CD4-positive, alpha-beta T cell (primary cell): ENCODE results near the gene RAVER1. TPM values are rescaled to one million over a fixed set of nuclear protein-coding genes. Genes with fewer than 3 reads are reported as not detected.
"Not testable (repeated sequence)": the region's sequence is repeated elsewhere in the genome, so short reads cannot be mapped to it uniquely, and the experiment has no call there.

Experiments
- ATAC-seq: fragments of 200-7000 bp; cut with Tn5 transposase; one replicate; pipeline ENCODE4 v1.10.0; 2022; ENCODE audit warnings: mild to moderate bottlenecking; ENCODE audit not compliant: poor library complexity
- CTCF ChIA-PET: fragments of 350-600 bp; sonication (Branson Sonifier 250); formaldehyde crosslinking; loops from one replicate; lab custom pipeline; 2021; ENCODE audit warnings: antibody characterized with exemption, inconsistent platforms; lab: Charles Lee
- POLR2A ChIA-PET: fragments of 350-600 bp; sonication (Branson Sonifier 250); formaldehyde crosslinking; loops from one replicate; lab custom pipeline; 2021; ENCODE audit warnings: antibody characterized with exemption, inconsistent platforms; lab: Charles Lee
- DNase-seq, 14 experiments: peaks; one replicate each; pipeline ENCODE4 v3.0.0-alpha.2; 2013 to 2020; ENCODE audit warnings: mixed read lengths in 2 of 14
- H3K27ac ChIP-seq, 2 donors: one replicate each; pipeline versions ENCODE4 v1.5.1 to v1.7.0; 2013; ENCODE audit warnings: low read length in 2 of 2, low read depth in 1 of 2, mild to moderate bottlenecking in 1 of 2
- H3K27me3 ChIP-seq, 2 experiments: 1 replicate in 1 of 2; 2 replicates in 1 of 2; pipeline versions ENCODE4 v1.6.1 to v1.7.0; 2013; ENCODE audit warnings: low read length in 2 of 2, control low read depth in 1 of 2, mild to moderate bottlenecking in 1 of 2, moderate library complexity in 1 of 2; ENCODE audit not compliant: insufficient read depth in 2 of 2, control insufficient read depth in 1 of 2
- H3K36me3 ChIP-seq: one replicate; pipeline ENCODE4 v1.6.1; 2013; ENCODE audit warnings: low read length, control low read depth; ENCODE audit not compliant: insufficient read depth
- H3K4me1 ChIP-seq: one replicate; pipeline ENCODE4 v1.6.1; 2013; ENCODE audit warnings: low read length, control low read depth; ENCODE audit not compliant: insufficient read depth
- H3K4me3 ChIP-seq: one replicate; pipeline ENCODE4 v1.5.1; 2013; ENCODE audit warnings: mild to moderate bottlenecking, low read length, moderate library complexity
- H3K9me3 ChIP-seq, 2 experiments: 1 replicate in 1 of 2; 2 replicates in 1 of 2; pipeline versions ENCODE4 v1.6.1 to v1.7.0; 2013; ENCODE audit warnings: low read length in 2 of 2, mild to moderate bottlenecking in 2 of 2, control low read depth in 1 of 2, moderate library complexity in 1 of 2; ENCODE audit not compliant: control insufficient read depth in 1 of 2, insufficient read depth in 1 of 2
- H3K27ac Mint-ChIP-seq: one replicate; pipeline ENCODE4 v1.8.0; 2020; ENCODE audit warnings: mixed read lengths
- H3K27me3 Mint-ChIP-seq: one replicate; pipeline ENCODE4 v1.8.0; 2021; ENCODE audit warnings: mixed read lengths
- H3K36me3 Mint-ChIP-seq: one replicate; pipeline ENCODE4 v1.8.0; 2021; ENCODE audit warnings: low read depth, mixed read lengths
- H3K4me1 Mint-ChIP-seq: one replicate; pipeline ENCODE4 v1.8.0; 2021; ENCODE audit warnings: low read depth, mixed read lengths
- H3K4me3 Mint-ChIP-seq: one replicate; pipeline ENCODE4 v1.8.0; 2020; ENCODE audit warnings: mild to moderate bottlenecking, mixed read lengths
- H3K9me3 Mint-ChIP-seq: one replicate; pipeline ENCODE4 v1.8.0; 2020; ENCODE audit warnings: mixed read lengths
- intact Hi-C, 2 experiments: fragments of 100-400 bp; cut with DNase I in 1 of 2; cut with micrococcal nuclease in 1 of 2; formaldehyde crosslinking; loops; one replicate each; pipeline versions ENCODE4 v1.15.1 to v1.9.0; 2023 to 2025; cut with DNase I, micrococcal nuclease
- total RNA-seq, 174 experiments: library from RNA in 2 of 174; stranded (reverse) in 2 of 174; gene quantifications; one replicate each; pipeline ENCODE4 v1.2.3 and lab custom pipeline; 2021 to 2026
- TF ChIP-seq, protein P1 (sequence below): fragments of 200-600 bp; IDR thresholded peaks from one replicate; pipeline ENCODE4 v1.8.0; 2022; ENCODE audit warnings: antibody characterized with exemption, mild to moderate bottlenecking

The RAVER1 gene
- total RNA-seq, 2 experiments from 2014 or later = 20.5 to 21.3 TPM

DNA sequence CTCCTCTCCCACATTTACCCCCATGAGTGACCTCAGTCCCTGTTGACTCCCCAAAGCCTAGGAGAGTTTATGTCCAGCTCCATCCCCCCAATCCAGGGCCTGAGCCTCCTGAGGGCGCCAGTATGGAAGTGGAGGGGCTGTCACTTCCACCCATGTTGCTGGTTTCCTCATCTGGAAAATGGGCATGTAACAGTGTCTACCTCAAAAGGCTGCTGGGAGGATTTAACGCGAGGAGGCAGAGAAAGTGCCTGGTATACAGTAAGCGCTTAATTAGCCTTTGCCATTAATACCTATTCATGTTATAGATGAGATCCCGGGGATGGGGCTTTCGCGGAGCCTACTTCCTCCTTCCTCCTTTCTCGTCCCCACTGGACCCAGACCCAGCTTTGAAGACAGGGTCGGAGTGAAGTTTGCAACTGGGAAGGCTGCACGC is 46.6 kb upstream of the RAVER1 start:
- DNase-seq (no peak), ATAC-seq (no peak)
- peak overlapping the region; percentile 79 to 81 for H3K27ac ChIP-seq
- no peaks in the 10 kb centered on the region for H3K27me3 ChIP-seq
- H3K4me3 Mint-ChIP-seq = peak overlapping the region; percentile 92
- no peaks in the 10 kb centered on the region for H3K9me3 Mint-ChIP-seq
- peaks cover 25% of the 10 kb centered on the region for H3K4me1 ChIP-seq
- POLR2A ChIA-PET = interaction anchor here (0.6 to 3.7 kb wide), 8 partner anchors 8 to 247 kb away, joined by 3 to 51 read pairs (median 5); partner anchors contain the start of genes ICAM1 and RAVER1
- H3K9me3 ChIP-seq = no peaks in the 10 kb centered on the region
- H3K36me3 ChIP-seq = peaks cover 17% of the 10 kb centered on the region
- H3K4me3 ChIP-seq = peak overlapping the region; percentile 81
- TF ChIP-seq, protein P1, sequence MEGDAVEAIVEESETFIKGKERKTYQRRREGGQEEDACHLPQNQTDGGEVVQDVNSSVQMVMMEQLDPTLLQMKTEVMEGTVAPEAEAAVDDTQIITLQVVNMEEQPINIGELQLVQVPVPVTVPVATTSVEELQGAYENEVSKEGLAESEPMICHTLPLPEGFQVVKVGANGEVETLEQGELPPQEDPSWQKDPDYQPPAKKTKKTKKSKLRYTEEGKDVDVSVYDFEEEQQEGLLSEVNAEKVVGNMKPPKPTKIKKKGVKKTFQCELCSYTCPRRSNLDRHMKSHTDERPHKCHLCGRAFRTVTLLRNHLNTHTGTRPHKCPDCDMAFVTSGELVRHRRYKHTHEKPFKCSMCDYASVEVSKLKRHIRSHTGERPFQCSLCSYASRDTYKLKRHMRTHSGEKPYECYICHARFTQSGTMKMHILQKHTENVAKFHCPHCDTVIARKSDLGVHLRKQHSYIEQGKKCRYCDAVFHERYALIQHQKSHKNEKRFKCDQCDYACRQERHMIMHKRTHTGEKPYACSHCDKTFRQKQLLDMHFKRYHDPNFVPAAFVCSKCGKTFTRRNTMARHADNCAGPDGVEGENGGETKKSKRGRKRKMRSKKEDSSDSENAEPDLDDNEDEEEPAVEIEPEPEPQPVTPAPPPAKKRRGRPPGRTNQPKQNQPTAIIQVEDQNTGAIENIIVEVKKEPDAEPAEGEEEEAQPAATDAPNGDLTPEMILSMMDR = no peak
- peak overlapping the region; percentile 77 for H3K27ac Mint-ChIP-seq
- H3K36me3 Mint-ChIP-seq = peaks cover 33% of the 10 kb centered on the region
- intact Hi-C loops = loop anchor here in 1 of 2 experiments (1.0 to 5.0 kb wide), 2 partner anchors 47 to 63 kb away; partner anchors contain the start of genes FDX2 and RAVER1
- CTCF ChIA-PET = interaction anchor here (0.5 to 2.0 kb wide), 7 partner anchors 9 to 121 kb away, joined by 3 to 12 read pairs (median 8); partner anchors contain the start of gene ICAM1
- no peaks in the 10 kb centered on the region for H3K27me3 Mint-ChIP-seq
- H3K4me1 Mint-ChIP-seq = peaks cover 24% of the 10 kb centered on the region

DNA sequence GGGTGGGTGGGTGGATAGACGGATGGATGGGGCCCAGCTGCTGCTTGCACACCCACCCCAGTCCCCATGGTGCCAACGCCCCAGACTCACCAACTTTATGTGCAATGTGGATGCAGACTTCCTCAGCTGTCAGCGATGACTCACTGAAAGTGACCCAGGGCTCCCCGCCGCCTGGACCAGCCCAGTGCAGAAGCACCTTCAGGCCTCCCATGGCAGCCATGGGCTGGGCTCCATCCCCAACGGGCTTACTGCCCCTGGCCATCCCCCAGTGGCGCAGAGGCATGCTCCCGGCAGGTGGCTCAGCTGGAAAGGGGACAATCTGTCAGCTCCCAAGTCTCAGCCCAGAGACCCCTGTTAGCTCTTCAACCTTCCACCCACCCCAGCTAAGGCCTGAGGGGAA is 44.8 kb upstream of the RAVER1 start:
- peaks cover 24% of the 10 kb centered on the region for H3K4me1 Mint-ChIP-seq
- H3K4me3 Mint-ChIP-seq = peak overlapping the region; percentile 25

DNA sequence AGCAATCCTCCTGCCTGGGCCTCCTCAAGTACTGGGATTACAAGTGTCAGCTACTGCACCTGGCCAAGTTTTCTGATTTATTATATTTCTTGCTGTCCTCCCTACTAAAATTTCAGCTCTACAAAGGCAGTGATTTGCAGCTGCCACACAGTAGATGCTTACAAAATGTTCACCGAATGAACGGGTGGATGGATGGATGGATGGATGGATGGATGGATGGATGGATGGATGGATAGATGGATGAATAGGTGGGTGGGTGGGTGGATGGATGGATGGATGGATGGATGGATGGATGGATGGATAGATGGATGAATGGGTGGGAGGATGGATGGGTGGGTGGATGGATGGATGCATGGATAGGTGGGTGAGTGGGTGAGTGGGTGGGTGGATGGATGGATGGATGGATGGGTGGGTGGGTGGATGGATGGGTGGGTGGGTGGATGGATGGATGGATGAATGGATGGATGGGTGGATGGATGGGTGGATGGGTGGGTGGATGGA is 43.9 kb upstream of the RAVER1 start:
- H3K27me3 ChIP-seq = not testable (repeated sequence)

More for the DNA sequence above, 44.8 kb upstream of the RAVER1 start:
- Histone ChIP-seq H3K36me3 (peaks cover 22% of the 10 kb centered on the region), H3K4me3 (no peak overlapping the region), H3K27ac (no peak overlapping the region), H3K27me3 (no peaks in the 10 kb centered on the region), H3K4me1 (peaks cover 25% of the 10 kb centered on the region), H3K9me3 (no peaks in the 10 kb centered on the region)
- H3K36me3 Mint-ChIP-seq = peaks cover 42% of the 10 kb centered on the region
- no peak for ATAC-seq
- peak in 1 of 14 experiments; percentile 31 for DNase-seq
- TF ChIP-seq, protein P1 = no peak
- ChIA-PET POLR2A (interaction anchor here (3.7 kb wide), 1 partner anchor 108 kb away, joined by 51 read pairs; the partner anchor contains the start of gene ICAM1), CTCF (interaction anchor here (1.2 kb wide), 1 partner anchor 10 kb away, joined by 3 read pairs; no protein-coding TSS in a partner anchor)
- H3K27me3 Mint-ChIP-seq = no peaks in the 10 kb centered on the region
- H3K9me3 Mint-ChIP-seq = no peaks in the 10 kb centered on the region
- intact Hi-C loops = no loop called here
- H3K27ac Mint-ChIP-seq = no peak overlapping the region

More for the DNA sequence above, 43.9 kb upstream of the RAVER1 start:
- Histone ChIP-seq H3K4me1 (peaks cover 25% of the 10 kb centered on the region), H3K36me3 (peaks cover 22% of the 10 kb centered on the region)
- POLR2A ChIA-PET, H3K9me3 ChIP-seq, H3K9me3 Mint-ChIP-seq, intact Hi-C loops, H3K27me3 Mint-ChIP-seq, DNase-seq, H3K27ac Mint-ChIP-seq, CTCF ChIA-PET, H3K27ac ChIP-seq, ATAC-seq, H3K4me3 Mint-ChIP-seq, H3K4me3 ChIP-seq: not testable (repeated sequence)
- Mint-ChIP-seq H3K36me3 (peaks cover 43% of the 10 kb centered on the region), H3K4me1 (peaks cover 24% of the 10 kb centered on the region)
